OCI-LY7 (cell line): ENCODE results near the gene MPZ. TPM values are rescaled to one million over a fixed set of nuclear protein-coding genes. Genes with fewer than 3 reads are reported as not detected.
A peak's percentile ranks its signal among the peaks of the same experiment; 100 is the strongest.

Source experiments
- BruUV-seq: library from RNA; stranded (reverse); fragments of 400-500 nt; replicated peaks from 2 replicates; lab custom pipeline; 2021; lab: Mats Ljungman, UMichigan
- CTCF ChIA-PET: fragments of 300-600 bp; sonication (Branson Sonifier 250); formaldehyde crosslinking; loops from one replicate; lab custom pipeline; 2022; ENCODE audit warnings: antibody characterized with exemption; ENCODE audit not compliant: unreplicated experiment; lab: Charles Lee
- POLR2A ChIA-PET: fragments of 300-600 bp; sonication (Branson Sonifier 250); formaldehyde crosslinking; loops from one replicate; lab custom pipeline; 2022; ENCODE audit warnings: antibody characterized with exemption; lab: Charles Lee
- DNase-seq: peaks from one replicate; pipeline ENCODE4 v3.0.0-alpha.2; 2015; ENCODE audit warnings: low spot score
- H2AFZ ChIP-seq: fragments of 200-600 bp; sonication (generic), shearing (Covaris generic); 2 replicates; pipeline ENCODE4 v1.6.1; 2014; ENCODE audit warnings: mild to moderate bottlenecking, antibody characterized with exemption, low read length, moderate library complexity
- H3K27ac ChIP-seq: fragments of 200-600 bp; sonication (generic); 2 replicates; pipeline ENCODE4 v1.5.1; 2014; ENCODE audit warnings: mixed run types, low read depth, mild to moderate bottlenecking, moderate library complexity, low read length, inconsistent platforms; ENCODE audit not compliant: poor library complexity, severe bottlenecking
- H3K36me3 ChIP-seq: fragments of 200-600 bp; sonication (generic); 2 replicates; pipeline ENCODE4 v1.6.1; 2014; ENCODE audit warnings: mild to moderate bottlenecking, antibody characterized with exemption, low read length, moderate library complexity, mixed read lengths; ENCODE audit not compliant: insufficient read depth
- H3K4me1 ChIP-seq: fragments of 200-600 bp; sonication (generic); 2 replicates; pipeline ENCODE4 v1.5.1; 2014; ENCODE audit warnings: mild to moderate bottlenecking, low read length; ENCODE audit not compliant: insufficient read depth, poor library complexity, severe bottlenecking
- H3K4me2 ChIP-seq: fragments of 200-600 bp; sonication (generic); 2 replicates; pipeline ENCODE4 v1.6.1; 2014; ENCODE audit warnings: mild to moderate bottlenecking, low read length
- H3K4me3 ChIP-seq: fragments of 200-600 bp; sonication (generic); 2 replicates; pipeline ENCODE4 v1.5.1; 2014; ENCODE audit warnings: mild to moderate bottlenecking, low read depth, low read length; ENCODE audit not compliant: poor library complexity, severe bottlenecking
- H3K79me2 ChIP-seq: fragments of 200-600 bp; sonication (generic); 2 replicates; pipeline ENCODE4 v1.6.1; 2016; ENCODE audit warnings: low read depth, mild to moderate bottlenecking, low read length, moderate library complexity, mixed read lengths; ENCODE audit not compliant: insufficient read depth
- H3K9me2 ChIP-seq: fragments of 200-600 bp; sonication (generic); 2 replicates; pipeline ENCODE4 v1.6.1; 2016; ENCODE audit warnings: mild to moderate bottlenecking, low read length, mixed read lengths; ENCODE audit not compliant: insufficient read depth
- H3K9me3 ChIP-seq: fragments of 200-600 bp; sonication (generic); 2 replicates; pipeline ENCODE4 v1.6.1; 2014; ENCODE audit warnings: mild to moderate bottlenecking, mixed run types, low read length, mixed read lengths
- H4K20me1 ChIP-seq: fragments of 200-600 bp; sonication (generic); 2 replicates; pipeline ENCODE4 v1.6.1; 2014; ENCODE audit warnings: mild to moderate bottlenecking, antibody characterized with exemption, low read length, moderate library complexity, mixed read lengths; ENCODE audit not compliant: insufficient read depth
- CTCF ChIP-seq: fragments of 200-600 bp; sonication (generic); conservative IDR thresholded peaks from 2 replicates; pipeline ENCODE4 v1.5.1; 2014; ENCODE audit warnings: mild to moderate bottlenecking, antibody characterized with exemption, low read length, moderate library complexity, mixed read lengths
- EZH2phosphoT487 ChIP-seq: fragments of 200-600 bp; sonication (generic); IDR thresholded peaks from 2 replicates; pipeline ENCODE4 v1.6.1; 2018; ENCODE audit warnings: low read depth, borderline replicate concordance, mild to moderate bottlenecking, mixed run types, antibody characterized with exemption, low read length, moderate library complexity, mixed read lengths
- intact Hi-C: fragments of 100-400 bp; cut with micrococcal nuclease; formaldehyde crosslinking; loops from one replicate; pipeline ENCODE4 v1.10.0; 2022; ENCODE audit not compliant: unreplicated experiment
- total RNA-seq, 2 experiments: library from RNA; depleted of rRNA in 1 of 2; stranded (reverse); fragments of >200 nt in 1 of 2; shearing (Covaris generic) in 1 of 2; gene quantifications; 2 replicates each; pipeline ENCODE4 v1.2.3, GENCODE V29; 2014 to 2022

MPZ gene
- total RNA-seq, 2 experiments from 2014 or later: 4.5 to 9.0 TPM

- POLR2A ChIA-PET: no interaction called here
- intact Hi-C loops: no loop called here
- Histone ChIP-seq H3K4me3 (no peak overlapping the region), H4K20me1 (no peaks in the 10 kb centered on the region), H3K36me3 (no peaks in the 10 kb centered on the region), H3K4me1 (peaks cover 6% of the 10 kb centered on the region), H3K79me2 (peaks cover 8% of the 10 kb centered on the region; the same call in 1 of the 2 replicates), H3K9me2 (no peaks in the 10 kb centered on the region), H3K27ac (no peak overlapping the region), H2AFZ (no peak overlapping the region), H3K9me3 (no peaks in the 10 kb centered on the region), H3K4me2 (no peak overlapping the region)
- DNase-seq: no peak
- CTCF ChIA-PET: no interaction called here
- TF ChIP-seq CTCF (no peak), EZH2phosphoT487 (no peak)
- BruUV-seq: no TSS peak
Observed at GRCh38 chr1:161299347-161299746, 10.4 kb downstream of the MPZ start.

- Histone ChIP-seq H3K27ac (no peak overlapping the region), H3K9me3 (no peaks in the 10 kb centered on the region), H3K4me2 (no peak overlapping the region), H3K9me2 (no peaks in the 10 kb centered on the region), H3K4me1 (no peaks in the 10 kb centered on the region), H2AFZ (no peak overlapping the region), H4K20me1 (no peaks in the 10 kb centered on the region), H3K4me3 (no peak overlapping the region), H3K79me2 (no peaks in the 10 kb centered on the region), H3K36me3 (no peaks in the 10 kb centered on the region)
- CTCF ChIA-PET: no interaction called here
- peak; percentile 19 for DNase-seq
- no TSS peak for BruUV-seq
- POLR2A ChIA-PET: no interaction called here
- intact Hi-C loops: no loop called here
- no peak for TF ChIP-seq EZH2phosphoT487
- no peak for TF ChIP-seq CTCF
Observed at GRCh38 chr1:161298116-161298515, 11.7 kb downstream of the MPZ start.

GRCh38 chr1:161297415-161297814 is 12.4 kb downstream of the MPZ start:
- CTCF ChIA-PET: no interaction called here
- no peaks in the 10 kb centered on the region for H4K20me1 ChIP-seq

More at GRCh38 chr1:161297415-161297814, 12.4 kb downstream of the MPZ start:
- H3K4me3 ChIP-seq: no peak overlapping the region
- H3K4me2 ChIP-seq: no peak overlapping the region
- H3K9me3 ChIP-seq: no peaks in the 10 kb centered on the region
- POLR2A ChIA-PET: no interaction called here
- H3K27ac ChIP-seq: no peak overlapping the region
- no peak for TF ChIP-seq EZH2phosphoT487
- no peak for TF ChIP-seq CTCF
- intact Hi-C loops: no loop called here
- no peaks in the 10 kb centered on the region for H3K4me1 ChIP-seq
- H3K79me2 ChIP-seq: no peaks in the 10 kb centered on the region
- H3K36me3 ChIP-seq: no peaks in the 10 kb centered on the region
- no peak overlapping the region for H2AFZ ChIP-seq
- no peaks in the 10 kb centered on the region for H3K9me2 ChIP-seq
- DNase-seq: no peak
- BruUV-seq: no TSS peak
